K562 (cell line): ENCODE data around the gene MRPL2. TPM values are rescaled to one million over a fixed set of nuclear protein-coding genes. Genes with fewer than 3 reads are reported as not detected.

Experiments used
- ATAC-seq: fragments of 200-7000 bp; cut with Tn5 transposase; 3 replicates; pipeline ENCODE4 v1.9.1; 2020; ENCODE audit warnings: moderate library complexity
- BruUV-seq: library from RNA; stranded (reverse); fragments of 400-500 nt; replicated peaks from 2 replicates; lab custom pipeline; 2021; lab: Mats Ljungman, UMichigan
- CTCF ChIA-PET: fragments of 300-600 bp; formaldehyde crosslinking; extraction: SDS; loops from one replicate; lab custom pipeline; 2021; ENCODE audit warnings: low intra/inter-chr PET ratio; lab: Yijun Ruan, JAX
- POLR2A ChIA-PET: fragments of 300-600, 350-650 bp; sonication (Branson Sonifier 250); formaldehyde crosslinking; extraction: SDS; loops from one replicate; lab custom pipeline; 2021; ENCODE audit warnings: antibody characterized with exemption, inconsistent platforms; lab: Yijun Ruan, JAX
- DNase-seq, 4 experiments: peaks; one replicate each; pipeline versions ENCODE4 v3.0.0 to v3.0.0-alpha.2; 2011 to 2018; ENCODE audit warnings: low spot score in 3 of 4, mixed read lengths in 3 of 4; ENCODE audit errors: extremely low read depth in 1 of 4
- FAIRE-seq: peaks from 2 replicates; lab custom pipeline; 2011; peaks lifted over from hg19 to GRCh38; lab: Jason Lieb, UNC
- H2AFZ ChIP-seq: 2 replicates; pipeline ENCODE4 v1.6.0; 2011; ENCODE audit warnings: low read depth, low read length, control low read depth, inconsistent platforms
- H3K27ac ChIP-seq: fragments of 200-600 bp; 3 replicates; pipeline ENCODE4 v1.8.0; 2011; ENCODE audit warnings: low read depth, mild to moderate bottlenecking, control low read depth, inconsistent platforms, low read length, moderate library complexity, mixed read lengths; ENCODE audit errors: extremely low read depth
- H3K27me3 ChIP-seq, 2 experiments: fragments of 300-600 bp in 1 of 2; 2 replicates in 1 of 2; 3 replicates in 1 of 2; pipeline versions ENCODE4 v1.6.0 to v1.8.0; 2011; ENCODE audit warnings: inconsistent platforms in 2 of 2, low read length in 2 of 2, mild to moderate bottlenecking in 1 of 2, mixed read lengths in 1 of 2, moderate library complexity in 1 of 2; ENCODE audit not compliant: control insufficient read depth in 2 of 2, insufficient read depth in 2 of 2
- H3K36me3 ChIP-seq: fragments of 300-600 bp; 3 replicates; pipeline ENCODE4 v1.8.0; 2011; ENCODE audit warnings: mild to moderate bottlenecking, low read length, inconsistent platforms; ENCODE audit not compliant: control insufficient read depth, insufficient read depth
- H3K4me1 ChIP-seq, 2 experiments: fragments of 200-600 bp in 1 of 2; replicated peaks in 1 of 2; 2 replicates in 1 of 2; 3 replicates in 1 of 2; pipeline versions ENCODE4 v1.5.1 to v1.8.0; 2011; ENCODE audit warnings: inconsistent platforms in 2 of 2, low read length in 2 of 2, mild to moderate bottlenecking in 1 of 2, mixed read lengths in 1 of 2, moderate library complexity in 1 of 2; ENCODE audit not compliant: control insufficient read depth in 2 of 2, insufficient read depth in 2 of 2
- H3K4me2 ChIP-seq: 2 replicates; pipeline ENCODE4 v1.6.1; 2011; ENCODE audit warnings: low read length, control low read depth, inconsistent platforms, mixed read lengths; ENCODE audit not compliant: insufficient read depth
- H3K4me3 ChIP-seq: fragments of 200-600 bp; sonication (generic), shearing (Covaris generic); 2 replicates; pipeline ENCODE4 v1.5.1; 2016; ENCODE audit warnings: control low read depth, inconsistent platforms
- H3K79me2 ChIP-seq: fragments of 200-600 bp; 3 replicates; pipeline ENCODE4 v1.8.0; 2011; ENCODE audit warnings: low read length, inconsistent platforms; ENCODE audit not compliant: control insufficient read depth, insufficient read depth
- H3K9ac ChIP-seq, 2 experiments: 2 replicates each; pipeline versions ENCODE4 v1.6.0 to v1.6.1; 2011; ENCODE audit warnings: low read depth in 2 of 2, low read length in 2 of 2, control low read depth in 1 of 2, inconsistent platforms in 1 of 2, mild to moderate bottlenecking in 1 of 2, mixed read lengths in 1 of 2; ENCODE audit not compliant: insufficient read depth in 1 of 2
- H3K9me1 ChIP-seq: one replicate; pipeline ENCODE4 v1.6.0; 2011; ENCODE audit warnings: inconsistent platforms, mild to moderate bottlenecking, low read length, moderate library complexity; ENCODE audit not compliant: control insufficient read depth, insufficient read depth
- H3K9me3 ChIP-seq: replicated peaks from 2 replicates; pipeline ENCODE4 v1.5.1; 2011; ENCODE audit warnings: low read depth, low read length, inconsistent platforms; ENCODE audit not compliant: control insufficient read depth, insufficient read depth
- H4K20me1 ChIP-seq: replicated peaks from 2 replicates; pipeline ENCODE4 v1.6.1; 2011; ENCODE audit warnings: low read length, inconsistent platforms, mixed read lengths; ENCODE audit not compliant: control insufficient read depth, insufficient read depth
- C11orf30 ChIP-seq: fragments of 450-650 bp; IDR thresholded peaks from 2 replicates; pipeline ENCODE4 v1.6.1; 2016; ENCODE audit warnings: low read depth, mild to moderate bottlenecking
- E2F6 ChIP-seq, 2 experiments: IDR thresholded peaks; 2 replicates each; pipeline ENCODE4 v1.6.1; 2011; ENCODE audit warnings: borderline replicate concordance in 1 of 2, control low read depth in 1 of 2, low read depth in 1 of 2, low read length in 1 of 2, mild to moderate bottlenecking in 1 of 2, mixed read lengths in 1 of 2, moderate library complexity in 1 of 2; ENCODE audit not compliant: insufficient read depth in 1 of 2, insufficient read length in 1 of 2, poor library complexity in 1 of 2, severe bottlenecking in 1 of 2; ENCODE audit errors: extremely low read depth in 1 of 2
- NEUROD1 ChIP-seq: fragments of 150-350 bp; IDR thresholded peaks from 2 replicates; pipeline ENCODE4 v1.6.1; 2014; ENCODE audit warnings: borderline replicate concordance, low read length, low read depth; ENCODE audit not compliant: partially characterized antibody
- XRCC5 ChIP-seq: fragments of 200-400 bp; formaldehyde crosslinking; IDR thresholded peaks from 2 replicates; pipeline ENCODE4 v1.6.1; 2017; ENCODE audit warnings: low read depth, mild to moderate bottlenecking, low read length
- WGBS: fragments of 100-300 bp; shearing (Covaris generic); methylation state at CpG from one replicate; pipeline ENCODE4 v1.1.6; 2016; ENCODE audit warnings: low coverage, mixed read lengths; ENCODE audit not compliant: insufficient coverage; ENCODE audit errors: missing lambda C conversion rate; 5-methylcytosine and 5-hydroxymethylcytosine counted together
- in situ Hi-C: fragments of 300-500 bp; cut with MboI; formaldehyde crosslinking; loops from 4 replicates; pipeline ENCODE4 v1.15.0; 2018; ENCODE audit warnings: inconsistent platforms, mixed read lengths
- intact Hi-C: fragments of 100-400 bp; cut with micrococcal nuclease; formaldehyde crosslinking; loops from 2 replicates; pipeline ENCODE4 v1.14.2; 2022
- polyA plus RNA-seq, 8 experiments: library from polyadenylated mRNA; depleted of rRNA in 4 of 8; stranded (reverse) in 5 of 8; unstranded in 3 of 8; fragments of >200 nt; fragmentation: Nextera tagmentation in 2 of 8; fragmentation: Illumina TruSeq in 1 of 8; extraction: Ambion mirVana in 2 of 8; extraction: Trizol in 1 of 8; gene quantifications; 2 replicates each; pipeline versions ENCODE4 v1.2.1 to v1.2.3, GENCODE V29; 2011 to 2014; ENCODE audit warnings: inconsistent platforms in 1 of 8, missing spikeins in 1 of 8
- total RNA-seq, 7 experiments: library from RNA; depleted of rRNA in 6 of 7; stranded (reverse); fragments of >200 nt in 6 of 7; fragmentation: Illumina TruSeq in 2 of 7; extraction: Trizol in 2 of 7; gene quantifications; 2 replicates each; pipeline versions ENCODE4 v1.2.1 to v1.2.3, GENCODE V29; 2011 to 2021; ENCODE audit warnings: low replicate concordance in 1 of 7

MRPL2 gene
- total and polyA plus RNA-seq, 9 of the 15 experiments (the other 6 are each of a cell fraction or from before 2014, with no cell fraction given) = 63.1 to 262 (median 121) TPM

DNA sequence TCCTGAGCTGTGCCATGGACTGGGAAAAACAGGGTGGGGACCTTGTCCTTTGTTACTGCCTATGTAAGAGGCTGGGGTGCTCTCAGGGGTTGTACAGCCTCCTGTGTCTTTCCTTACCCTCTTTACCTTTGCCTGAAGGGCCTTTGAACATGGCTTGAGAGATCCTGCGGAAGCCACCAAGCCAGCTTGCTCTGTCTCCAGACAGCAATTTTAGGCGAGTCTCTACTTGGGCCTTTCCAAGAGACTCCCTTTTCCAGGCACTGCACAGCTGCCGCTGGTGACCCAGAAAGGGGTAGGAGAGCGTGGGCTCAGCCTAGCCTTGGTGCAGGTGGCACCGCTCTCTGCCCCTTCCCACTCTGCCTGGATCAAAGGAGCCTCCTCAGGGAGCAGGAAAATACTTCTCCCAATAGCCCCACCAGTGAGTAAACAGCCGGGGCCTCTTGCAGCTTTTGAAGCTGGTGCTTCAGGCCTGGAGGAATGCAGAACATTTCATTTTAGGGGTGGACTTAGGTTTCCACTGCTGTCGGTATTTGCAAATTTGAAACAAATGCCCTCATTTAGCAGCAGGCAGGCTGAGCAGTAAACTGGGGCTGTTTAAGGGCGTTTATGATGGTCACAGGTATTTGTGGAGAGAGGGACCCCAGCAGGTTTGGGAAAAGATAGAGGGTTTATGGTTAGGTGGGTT is 30.8 kb upstream of the MRPL2 start:
- no peak for DNase-seq
- H3K79me2 ChIP-seq = no peaks in the 10 kb centered on the region
- no peak for TF ChIP-seq NEUROD1
- no peak for TF ChIP-seq C11orf30
- 0 out of 2 replicates have a peak, but pooled peaks have one; percentile 54 for TF ChIP-seq XRCC5
- TF ChIP-seq E2F6 (IDR thresholded peaks at IDR 0.05; ENCODE audit: borderline replicate concordance in 1 of 2, extremely low read depth in 1 of 2, insufficient read depth in 1 of 2, insufficient read length in 1 of 2, low read depth in 1 of 2, low read length in 1 of 2, poor library complexity in 1 of 2, severe bottlenecking in 1 of 2) = no peak
- TF ChIP-seq, all 486 proteins: peak for 1
- ChIA-PET CTCF (no interaction called here), POLR2A (interaction anchor here (0.6 to 1.6 kb wide), 7 partner anchors 9 to 1174 kb away, joined by 3 to 5 read pairs (median 3); no protein-coding TSS in a partner anchor)
- Histone ChIP-seq H3K27ac (no peak overlapping the region), H3K27me3 (peaks cover 0 to 2% of the 10 kb centered on the region in 2 experiments; a peak in 1 of 5 replicates), H3K4me2 (no peak overlapping the region), H3K4me1 (peaks cover 4 to 5% of the 10 kb centered on the region in 2 experiments; a peak in 3 of 5 replicates), H3K4me3 (no peak overlapping the region), H4K20me1 (no peaks in the 10 kb centered on the region), H3K9ac (peak overlapping the region in 1 of 2 experiments; percentile 11; a peak in 1 of 4 replicates), H3K36me3 (no peaks in the 10 kb centered on the region), H2AFZ (no peak overlapping the region; the same call in 1 of the 2 replicates), H3K9me1 (peaks cover 3% of the 10 kb centered on the region), H3K9me3 (no peaks in the 10 kb centered on the region)
- no peak for FAIRE-seq
- intact Hi-C loops = no loop called here
- WGBS = 37% methylated on average over 8 of the region's 8 CpGs
- ATAC-seq = no peak
- in situ Hi-C loops = no loop called here
- BruUV-seq = no TSS peak
